Endothelial cell of umbilical vein (primary cell): ENCODE data around the gene PEDS1. TPM values are rescaled to one million over a fixed set of nuclear protein-coding genes. Genes with fewer than 3 reads are reported as not detected.

ENCODE experiments used
- BruUV-seq: library from RNA; stranded (reverse); fragments of 400-500 nt; replicated peaks from 2 replicates; lab custom pipeline; 2021; lab: Mats Ljungman, UMichigan
- CTCF ChIA-PET: fragments of 300-600, 350-600 bp; sonication (Branson Sonifier 250); formaldehyde crosslinking; loops from one replicate; lab custom pipeline; 2021; ENCODE audit warnings: antibody characterized with exemption, inconsistent platforms; lab: Charles Lee
- POLR2A ChIA-PET: fragments of 300-600, 350-600 bp; sonication (Branson Sonifier 250); formaldehyde crosslinking; loops from one replicate; lab custom pipeline; 2021; ENCODE audit warnings: antibody characterized with exemption, inconsistent platforms; lab: Charles Lee
- DNase-seq: peaks from one replicate; pipeline ENCODE4 v3.0.0-alpha.2; 2011; ENCODE audit warnings: low read depth, low spot score
- FAIRE-seq: peaks from 2 replicates; lab custom pipeline; 2011; peaks lifted over from hg19 to GRCh38; lab: Jason Lieb, UNC
- H2AFZ ChIP-seq: 2 replicates; pipeline ENCODE4 v1.6.0; 2012; ENCODE audit warnings: low read depth, low read length, control low read depth, inconsistent platforms
- H3K27ac ChIP-seq: 2 replicates; pipeline ENCODE4 v1.5.1; 2011; ENCODE audit warnings: low read depth, mild to moderate bottlenecking, control low read depth, low read length, moderate library complexity; ENCODE audit not compliant: insufficient read depth
- H3K27me3 ChIP-seq, 2 experiments: 2 replicates each; pipeline versions ENCODE4 v1.6.0 to v1.6.1; 2011; ENCODE audit warnings: low read length in 2 of 2, mixed read lengths in 1 of 2; ENCODE audit not compliant: control insufficient read depth in 2 of 2, insufficient read depth in 2 of 2
- H3K36me3 ChIP-seq, 2 experiments: 2 replicates in 1 of 2; 3 replicates in 1 of 2; pipeline ENCODE4 v1.5.1; 2011; ENCODE audit warnings: low read length in 2 of 2, mild to moderate bottlenecking in 1 of 2, moderate library complexity in 1 of 2; ENCODE audit not compliant: control insufficient read depth in 2 of 2, insufficient read depth in 2 of 2; ENCODE audit errors: extremely low read depth in 1 of 2
- H3K4me1 ChIP-seq: 3 replicates; pipeline ENCODE4 v1.5.1; 2011; ENCODE audit warnings: mild to moderate bottlenecking, low read length; ENCODE audit not compliant: control insufficient read depth, insufficient read depth; ENCODE audit errors: extremely low read depth
- H3K4me2 ChIP-seq: 2 replicates; pipeline ENCODE4 v1.6.1; 2011; ENCODE audit warnings: low read length, control low read depth, mixed read lengths; ENCODE audit not compliant: insufficient read depth
- H3K4me3 ChIP-seq, 3 experiments: fragments of 200-600 bp in 1 of 3; sonication (generic), shearing (Covaris generic) in 1 of 3; replicated peaks in 1 of 3; 2 replicates each; pipeline ENCODE4 v1.5.1; 2011 to 2016; ENCODE audit warnings: control low read depth in 3 of 3, low read length in 3 of 3, mild to moderate bottlenecking in 2 of 3, inconsistent platforms in 1 of 3, low read depth in 1 of 3, moderate library complexity in 1 of 3; ENCODE audit not compliant: insufficient read depth in 1 of 3
- H3K79me2 ChIP-seq: 2 replicates; pipeline ENCODE4 v1.6.0; 2012; ENCODE audit warnings: low read length, inconsistent platforms; ENCODE audit not compliant: control insufficient read depth, insufficient read depth
- H3K9ac ChIP-seq: replicated peaks from 2 replicates; pipeline ENCODE3; 2011; ENCODE audit warnings: low read length, control low read depth; ENCODE audit not compliant: insufficient read depth; ENCODE audit errors: extremely low read depth
- H3K9me1 ChIP-seq: replicated peaks from 3 replicates; pipeline ENCODE4 v1.6.0; 2011; ENCODE audit warnings: mild to moderate bottlenecking, low read length; ENCODE audit not compliant: control insufficient read depth, insufficient read depth; ENCODE audit errors: extremely low read depth
- H3K9me3 ChIP-seq: replicated peaks from 2 replicates; pipeline ENCODE4 v1.5.1; 2012; ENCODE audit warnings: low read length, inconsistent platforms; ENCODE audit not compliant: control insufficient read depth, insufficient read depth
- H4K20me1 ChIP-seq: replicated peaks from 2 replicates; pipeline ENCODE3; 2011; ENCODE audit warnings: mild to moderate bottlenecking, low read length; ENCODE audit not compliant: control insufficient read depth, insufficient read depth; ENCODE audit errors: extremely low read depth
- CTCF ChIP-seq, 2 donors: IDR thresholded peaks; 1 replicate in 1 of 2; 2 replicates in 1 of 2; pipeline ENCODE4 v1.5.1; 2011; ENCODE audit warnings: low read length in 2 of 2, mild to moderate bottlenecking in 2 of 2, moderate library complexity in 2 of 2, control low read depth in 1 of 2, inconsistent platforms in 1 of 2, low read depth in 1 of 2; ENCODE audit not compliant: insufficient read depth in 1 of 2; ENCODE audit errors: extremely low read depth in 1 of 2
- EZH2 ChIP-seq: IDR thresholded peaks from 2 replicates; pipeline ENCODE4 v1.6.1; 2012; ENCODE audit warnings: borderline replicate concordance, low read depth, mild to moderate bottlenecking, moderate library complexity, low read length, inconsistent platforms; ENCODE audit not compliant: severe bottlenecking
- FOS ChIP-seq: IDR thresholded peaks from 2 replicates; pipeline ENCODE4 v1.6.1; 2011; ENCODE audit warnings: mild to moderate bottlenecking, low read length, moderate library complexity, borderline replicate concordance; ENCODE audit not compliant: insufficient read depth
- GATA2 ChIP-seq: IDR thresholded peaks from 2 replicates; pipeline ENCODE4 v1.7.0; 2011; ENCODE audit warnings: low read depth, mild to moderate bottlenecking, moderate library complexity, mixed read lengths, low read length; ENCODE audit not compliant: insufficient read length, insufficient read depth
- JUN ChIP-seq: IDR thresholded peaks from 2 replicates; pipeline ENCODE4 v1.6.1; 2011; ENCODE audit warnings: borderline replicate concordance, low read depth; ENCODE audit not compliant: insufficient read length, insufficient read depth
- MAX ChIP-seq: IDR thresholded peaks from 2 replicates; pipeline ENCODE4 v1.6.1; 2011; ENCODE audit not compliant: insufficient read depth, insufficient read length
- MYC ChIP-seq: IDR thresholded peaks from one replicate; pipeline ENCODE4 v1.6.1; 2011; ENCODE audit warnings: mild to moderate bottlenecking, low read depth, low read length
- POLR2A ChIP-seq: IDR thresholded peaks from 2 replicates; pipeline ENCODE4 v1.6.1; 2012; ENCODE audit warnings: low read depth, mild to moderate bottlenecking, control low read depth, low read length
- POLR2AphosphoS5 ChIP-seq: IDR thresholded peaks from 2 replicates; pipeline ENCODE4 v1.6.1; 2012; ENCODE audit warnings: low read depth, mild to moderate bottlenecking, control low read depth, low read length, moderate library complexity; ENCODE audit not compliant: insufficient read depth
- dilution Hi-C: fragments of 300-500 bp; cut with MboI; formaldehyde crosslinking; loops from one replicate; pipeline ENCODE4 v1.15.0; 2019; ENCODE audit warnings: low sequenced_read_pairs; ENCODE audit not compliant: extremely low pct_ligation_motif_present
- intact Hi-C: fragments of 100-400 bp; cut with micrococcal nuclease; formaldehyde crosslinking; loops from one replicate; pipeline ENCODE4 v1.10.0; 2022
- polyA plus RNA-seq, 4 experiments: library from polyadenylated mRNA; depleted of rRNA in 3 of 4; stranded (reverse) in 3 of 4; unstranded in 1 of 4; fragments of >200 nt; gene quantifications; 2 replicates each; pipeline versions ENCODE4 v1.2.1 to v1.2.3, GENCODE V29; 2011 to 2012; ENCODE audit warnings: missing spikeins in 1 of 4
- total RNA-seq: library from RNA; stranded (reverse); gene quantifications from 2 replicates; pipeline ENCODE4 v1.2.3, GENCODE V29; 2021

Gene PEDS1
- total and polyA plus RNA-seq, 2 donors (not counting 3 experiments of a cell fraction or from before 2014, with no cell fraction given), result 62.7 to 131 TPM

GRCh38 chr20:50124496-50124895 is 29.0 kb downstream of the PEDS1 start:
- no peak for FAIRE-seq
- no peaks in the 10 kb centered on the region for H3K9me1 ChIP-seq
- no peak for DNase-seq
- ChIA-PET POLR2A (no interaction called here), CTCF (interaction anchor here (1.1 to 10.7 kb wide), 3 partner anchors 9 to 54 kb away, joined by 3 to 309 read pairs (median 10); no protein-coding TSS in a partner anchor)
- H3K27ac ChIP-seq, result no peak overlapping the region
- H3K9me3 ChIP-seq, result no peaks in the 10 kb centered on the region
- H3K79me2 ChIP-seq, result peaks cover 2% of the 10 kb centered on the region
- H4K20me1 ChIP-seq, result no peaks in the 10 kb centered on the region
- no peak overlapping the region for H2AFZ ChIP-seq
- no peak overlapping the region for H3K9ac ChIP-seq
- intact Hi-C loops, result no loop called here
- H3K4me2 ChIP-seq, result no peak overlapping the region
- H3K27me3 ChIP-seq, result no peaks in the 10 kb centered on the region
- H3K36me3 ChIP-seq, result peaks cover 21 to 50% of the 10 kb centered on the region in 2 experiments
- H3K4me1 ChIP-seq, result no peaks in the 10 kb centered on the region
- H3K4me3 ChIP-seq, result no peak overlapping the region
- BruUV-seq, result TSS peak; percentile 25
- dilution Hi-C loops, result no loop called here
- TF ChIP-seq FOS (no peak), POLR2A (no peak), POLR2AphosphoS5 (no peak), MAX (no peak), CTCF (IDR thresholded peaks at IDR 0.05; ENCODE audit: extremely low read depth in 1 of 2, insufficient read depth in 1 of 2, low read depth in 1 of 2, low read length in 2 of 2) (no peak), EZH2 (no peak), MYC (no peak), JUN (no peak), GATA2 (no peak)
